Measurements from ENCODE around the gene NATD1. TPM values are rescaled to one million over a fixed set of nuclear protein-coding genes. Genes with fewer than 3 reads are reported as not detected.

The NATD1 gene
- total and polyA plus RNA-seq, 5 experiments from 2014 or later: 0.60 to 9.3 (median 1.2) TPM

GRCh38 chr17:21287703-21288449 lies 34.7 kb upstream of the NATD1 start:
- Mint-ChIP-seq H3K4me1 (peaks cover 33 to 71% (median 59%) of the 10 kb centered on the region in 4 donors), H3K9me3 (peaks cover 0 to 13% (median 8%) of the 10 kb centered on the region in 9 donors), H3K4me3 (peak overlapping the region; percentile 72 to 97 (median 94)), H3K27ac (peak overlapping the region; percentile 88 to 98 (median 96)), H3K27me3 (peaks cover 0 to 12% (median 3%) of the 10 kb centered on the region in 5 donors), H3K36me3 (peaks cover 0 to 17% (median 0%) of the 10 kb centered on the region in 3 donors)
- DNase-seq (peak; percentile 78 to 97 (median 93)), ATAC-seq (peak; percentile 68 to 83)
- POLR2A ChIA-PET: interaction anchor here (1.1 to 3.8 kb wide), 7 partner anchors 11 to 245 kb away, joined by 3 to 53 read pairs (median 5); partner anchors contain the start of genes NATD1 and USP22

GRCh38 chr17:21286909-21287702 lies 33.9 kb upstream of the NATD1 start:
- POLR2A ChIA-PET: interaction anchor here (0.6 to 3.8 kb wide), 8 partner anchors 10 to 1406 kb away, joined by 3 to 53 read pairs (median 5); partner anchors contain the start of genes NATD1 and USP22
- peak in 1 of 10 donors; percentile 21 for DNase-seq
- peak overlapping the region; percentile 87 to 97 (median 94) for H3K4me3 Mint-ChIP-seq
- peaks cover 0 to 5% (median 3%) of the 10 kb centered on the region in 5 donors for H3K27me3 Mint-ChIP-seq
- peaks cover 33 to 73% (median 53%) of the 10 kb centered on the region in 4 donors for H3K4me1 Mint-ChIP-seq
- H3K9me3 Mint-ChIP-seq: peaks cover 0 to 6% (median under 1%) of the 10 kb centered on the region in 9 donors
- peak overlapping the region; percentile 88 to 98 (median 96) for H3K27ac Mint-ChIP-seq
- peaks cover 0 to 11% (median 0%) of the 10 kb centered on the region in 3 donors for H3K36me3 Mint-ChIP-seq
- no peak for ATAC-seq

GRCh38 chr17:21286066-21286770 lies 33.0 kb upstream of the NATD1 start:
- peaks cover 0 to 7% (median 0%) of the 10 kb centered on the region in 3 donors for H3K36me3 Mint-ChIP-seq
- peaks cover 30 to 76% (median 50%) of the 10 kb centered on the region in 4 donors for H3K4me1 Mint-ChIP-seq
- H3K27ac Mint-ChIP-seq: peak overlapping the region; percentile 88 to 98 (median 96)
- H3K27me3 Mint-ChIP-seq: peaks cover 0 to 3% (median 0%) of the 10 kb centered on the region in 5 donors
- peaks cover 0 to 5% (median 0%) of the 10 kb centered on the region in 9 donors for H3K9me3 Mint-ChIP-seq
- DNase-seq (no peak), ATAC-seq (no peak)
- H3K4me3 Mint-ChIP-seq: peak overlapping the region; percentile 87 to 97 (median 94)
- POLR2A ChIA-PET: interaction anchor here (1.4 to 3.8 kb wide), 4 partner anchors 9 to 171 kb away, joined by 4 to 53 read pairs (median 5); partner anchors contain the start of gene NATD1

GRCh38 chr17:21285164-21286065 lies 32.2 kb upstream of the NATD1 start:
- Mint-ChIP-seq H3K27ac (peak overlapping the region; percentile 88 to 98 (median 96)), H3K9me3 (peaks cover 0 to 1% (median 0%) of the 10 kb centered on the region in 9 donors), H3K4me3 (peak overlapping the region; percentile 87 to 97 (median 94)), H3K36me3 (no peaks in the 10 kb centered on the region), H3K4me1 (peaks cover 30 to 76% (median 47%) of the 10 kb centered on the region in 4 donors), H3K27me3 (peaks cover 0 to under 1% (median 0%) of the 10 kb centered on the region in 5 donors)
- ATAC-seq (no peak), DNase-seq (peak in 1 of 10 donors; percentile 20)
- POLR2A ChIA-PET: interaction anchor here (0.8 to 3.8 kb wide), 5 partner anchors 8 to 228 kb away, joined by 3 to 53 read pairs (median 3); no protein-coding TSS in a partner anchor

GRCh38 chr17:21284319-21285163 lies 31.3 kb upstream of the NATD1 start, which contains the start of gene MAP2K3:
Gene MAP2K3 (plus strand): TSS chr17:21284711. CDS start chr17:21284921, 210 bp downstream.
- H3K36me3 Mint-ChIP-seq: no peaks in the 10 kb centered on the region
- peaks cover 36 to 76% (median 51%) of the 10 kb centered on the region in 4 donors for H3K4me1 Mint-ChIP-seq
- DNase-seq: peak; percentile 78 to 95 (median 87)
- H3K9me3 Mint-ChIP-seq: no peaks in the 10 kb centered on the region
- POLR2A ChIA-PET: interaction anchor here (0.8 to 3.8 kb wide), 6 partner anchors 8 to 228 kb away, joined by 3 to 53 read pairs (median 4); no protein-coding TSS in a partner anchor
- ATAC-seq: peak; percentile 70 to 77
- peak within 1 kb of the TSS; percentile 88 to 98 (median 96) for H3K27ac Mint-ChIP-seq
- peak within 1 kb of the TSS; percentile 87 to 97 (median 94) for H3K4me3 Mint-ChIP-seq
- no peaks in the 10 kb centered on the region for H3K27me3 Mint-ChIP-seq

GRCh38 chr17:21283482-21284318 lies 30.5 kb upstream of the NATD1 start:
- no peaks in the 10 kb centered on the region for H3K27me3 Mint-ChIP-seq
- ATAC-seq: no peak
- no peaks in the 10 kb centered on the region for H3K36me3 Mint-ChIP-seq
- no peak for DNase-seq
- peaks cover 40 to 76% (median 55%) of the 10 kb centered on the region in 4 donors for H3K4me1 Mint-ChIP-seq
- no peaks in the 10 kb centered on the region for H3K9me3 Mint-ChIP-seq
- H3K27ac Mint-ChIP-seq: peak overlapping the region; percentile 79 to 98 (median 94)
- peak overlapping the region; percentile 87 to 97 (median 94) for H3K4me3 Mint-ChIP-seq
- POLR2A ChIA-PET: interaction anchor here (1.0 kb wide), 1 partner anchor 8 kb away, joined by 5 read pairs; no protein-coding TSS in a partner anchor

GRCh38 chr17:21282850-21283249 lies 29.6 kb upstream of the NATD1 start:
- Mint-ChIP-seq H3K27me3 (no peaks in the 10 kb centered on the region), H3K27ac (peak overlapping the region in 7 of 10 donors; percentile 8 to 60 (median 49)), H3K9me3 (no peaks in the 10 kb centered on the region), H3K4me3 (peak overlapping the region; percentile 51 to 97 (median 76)), H3K36me3 (no peaks in the 10 kb centered on the region), H3K4me1 (peaks cover 40 to 76% (median 54%) of the 10 kb centered on the region in 4 donors)
- no peak for DNase-seq
- no peak for ATAC-seq
- POLR2A ChIA-PET: interaction anchor here (0.9 kb wide), 1 partner anchor 33 kb away, joined by 3 read pairs; no protein-coding TSS in a partner anchor

GRCh38 chr17:21282231-21282630 lies 29.0 kb upstream of the NATD1 start:
- DNase-seq (no peak), ATAC-seq (no peak)
- no peaks in the 10 kb centered on the region for H3K27me3 Mint-ChIP-seq
- no peaks in the 10 kb centered on the region for H3K36me3 Mint-ChIP-seq
- H3K27ac Mint-ChIP-seq: peak overlapping the region in 7 of 10 donors; percentile 8 to 83 (median 60)
- H3K4me3 Mint-ChIP-seq: peak overlapping the region in 9 of 10 donors; percentile 37 to 95 (median 61)
- peaks cover 40 to 74% (median 54%) of the 10 kb centered on the region in 4 donors for H3K4me1 Mint-ChIP-seq
- POLR2A ChIA-PET: interaction anchor here (0.9 kb wide), 1 partner anchor 32 kb away, joined by 3 read pairs; no protein-coding TSS in a partner anchor
- H3K9me3 Mint-ChIP-seq: no peaks in the 10 kb centered on the region

GRCh38 chr17:21280081-21280518 lies 26.9 kb upstream of the NATD1 start:
- Mint-ChIP-seq H3K4me1 (peaks cover 28 to 67% (median 49%) of the 10 kb centered on the region in 4 donors), H3K36me3 (no peaks in the 10 kb centered on the region)
- POLR2A ChIA-PET: interaction anchor here (0.6 to 1.2 kb wide), 6 partner anchors 27 to 237 kb away, joined by 3 to 5 read pairs (median 3); partner anchors contain the start of gene NATD1

More at GRCh38 chr17:21280081-21280518, 26.9 kb upstream of the NATD1 start:
- Mint-ChIP-seq H3K9me3 (no peaks in the 10 kb centered on the region), H3K27ac (peak overlapping the region in 9 of 10 donors; percentile 23 to 91 (median 79)), H3K27me3 (no peaks in the 10 kb centered on the region), H3K4me3 (peak overlapping the region in 6 of 10 donors; percentile 8 to 76 (median 46))
- DNase-seq (peak; percentile 74 to 92 (median 85)), ATAC-seq (peak; percentile 29 to 47)
